Measurements from ENCODE around the gene PRSS48. TPM values are rescaled to one million over a fixed set of nuclear protein-coding genes. Genes with fewer than 3 reads are reported as not detected.

PRSS48 gene
- total RNA-seq, 1 experiment from 2014 or later, result not detected

- DNase-seq (ENCODE audit: low read depth), result peak; percentile 50
- in situ Hi-C loops (cut with HindIII; ENCODE audit: low pct_unique_long_range_greater_than_20kb, low sequenced_read_pairs), result no loop called here
Measured at GRCh38 chr4:151331276-151332042, 54.5 kb downstream of the PRSS48 start.

- no peak for DNase-seq (ENCODE audit: low read depth)
- in situ Hi-C loops (cut with HindIII; ENCODE audit: low pct_unique_long_range_greater_than_20kb, low sequenced_read_pairs), result no loop called here
Measured at GRCh38 chr4:151339467-151339866, 62.5 kb downstream of the PRSS48 start.

- no peak for DNase-seq (ENCODE audit: low read depth)
- in situ Hi-C loops (cut with HindIII; ENCODE audit: low pct_unique_long_range_greater_than_20kb, low sequenced_read_pairs), result no loop called here
Measured at GRCh38 chr4:151340751-151341385, 63.9 kb downstream of the PRSS48 start.

Other genes starting within 250 kb of the PRSS48 start
- 4,461 and 5,462 TPM in 2 replicates for gene RPS3A, start 177.5 kb upstream of the PRSS48 start, total RNA-seq (2014; rRNA removed; shearing (Covaris generic); ENCODE audit: low replicate concordance)
- gene SH3D19, start 48.4 kb downstream of the PRSS48 start, total RNA-seq (2014; rRNA removed; shearing (Covaris generic); ENCODE audit: low replicate concordance), result 4.1 and 5.7 TPM in 2 replicates
- gene FHIP1A, start 132.0 kb downstream of the PRSS48 start, total RNA-seq (2014; rRNA removed; shearing (Covaris generic); ENCODE audit: low replicate concordance), result 8.7 and 16.2 TPM in 2 replicates

All from Caki2 (cell line).